Tibial nerve (tissue), 4 donors: Measurements from ENCODE around the gene ARFGEF3. TPM values are rescaled to one million over a fixed set of nuclear protein-coding genes. Genes with fewer than 3 reads are reported as not detected.

Source experiments
- DNase-seq, 2 donors: peaks; one replicate each; pipeline ENCODE4 v3.0.0-alpha.2; 2019; ENCODE audit warnings: low spot score in 2 of 2
- H3K27ac ChIP-seq, 4 donors: fragments of 200-600 bp; sonication (generic) in 3 of 4; one replicate each; pipeline ENCODE4 v1.5.1; 2017 to 2019; ENCODE audit warnings: mild to moderate bottlenecking in 1 of 4
- H3K27me3 ChIP-seq, 2 donors: fragments of 200-600 bp; sonication (generic) in 1 of 2; one replicate each; pipeline versions ENCODE4 v1.5.1 to v1.6.0; 2017 to 2019
- H3K36me3 ChIP-seq, 3 donors: fragments of 200-600 bp; sonication (generic); one replicate each; pipeline ENCODE4 v1.5.1; 2018 to 2019
- H3K4me1 ChIP-seq, 4 donors: fragments of 200-600 bp; sonication (generic) in 3 of 4; one replicate each; pipeline ENCODE4 v1.5.1; 2017 to 2019
- H3K4me3 ChIP-seq, 4 donors: fragments of 200-600 bp; sonication (generic) in 3 of 4; one replicate each; pipeline ENCODE4 v1.5.1; 2017 to 2019; ENCODE audit warnings: mild to moderate bottlenecking in 1 of 4, moderate library complexity in 1 of 4
- H3K9me3 ChIP-seq, 4 donors: fragments of 200-600 bp; sonication (generic) in 3 of 4; one replicate each; pipeline ENCODE4 v1.5.1; 2017 to 2019
- CTCF ChIP-seq, 5 experiments: fragments of 200-600 bp in 3 of 5; fragments of 450-650 bp in 2 of 5; sonication (generic) in 3 of 5; IDR thresholded peaks; one replicate each; pipeline ENCODE4 v1.5.1; 2016 to 2019; ENCODE audit warnings: antibody characterized with exemption in 5 of 5, mild to moderate bottlenecking in 3 of 5, moderate library complexity in 2 of 5
- EP300 ChIP-seq, 2 donors: sonication (generic); formaldehyde crosslinking; IDR thresholded peaks; one replicate each; pipeline ENCODE4 v1.6.1; 2017; ENCODE audit warnings: antibody characterized with exemption in 2 of 2, mild to moderate bottlenecking in 1 of 2
- POLR2A ChIP-seq, 2 donors: fragments of 450-650 bp; IDR thresholded peaks; one replicate each; pipeline ENCODE4 v1.6.1; 2017; ENCODE audit warnings: antibody characterized with exemption in 2 of 2, mild to moderate bottlenecking in 2 of 2, moderate library complexity in 2 of 2
- WGBS, 2 donors: methylation state at CpG; one replicate each; pipeline ENCODE4 v1.1.5; 2018; 5-methylcytosine and 5-hydroxymethylcytosine counted together
- total RNA-seq, 4 donors: library from RNA; depleted of rRNA; stranded (reverse); fragments of >200 nt; gene quantifications; one replicate each; pipeline ENCODE4 v1.1.0, GENCODE V29; 2016

The ARFGEF3 gene
- total RNA-seq, 4 donors from 2014 or later = 3.9 to 6.9 (median 5.4) TPM

- H3K27ac ChIP-seq = no peak overlapping the region
- 73% methylated on average over 4 of the region's 4 CpGs for WGBS, 2 donors
- no peaks in the 10 kb centered on the region for H3K36me3 ChIP-seq
- no peaks in the 10 kb centered on the region for H3K27me3 ChIP-seq
- TF ChIP-seq CTCF (IDR thresholded peaks at IDR 0.05) (no peak), EP300 (IDR thresholded peaks at IDR 0.05) (no peak), POLR2A (IDR thresholded peaks at IDR 0.05) (no peak)
- no peaks in the 10 kb centered on the region for H3K9me3 ChIP-seq
- H3K4me3 ChIP-seq = no peak overlapping the region
- H3K4me1 ChIP-seq = no peaks in the 10 kb centered on the region
- DNase-seq = no peak
Observed at GRCh38 chr6:138225953-138226352, 64.2 kb downstream of the ARFGEF3 start.

- no peaks in the 10 kb centered on the region for H3K36me3 ChIP-seq
- no peaks in the 10 kb centered on the region for H3K27me3 ChIP-seq
- 83 to 88% methylated on average over 4 of the region's 4 CpGs for WGBS, 2 donors
- no peak overlapping the region for H3K4me3 ChIP-seq
- H3K9me3 ChIP-seq = no peaks in the 10 kb centered on the region
- TF ChIP-seq EP300 (IDR thresholded peaks at IDR 0.05) (no peak), POLR2A (IDR thresholded peaks at IDR 0.05) (no peak), CTCF (IDR thresholded peaks at IDR 0.05) (no peak)
- H3K4me1 ChIP-seq = no peaks in the 10 kb centered on the region
- no peak overlapping the region for H3K27ac ChIP-seq
- no peak for DNase-seq
Observed at GRCh38 chr6:138226700-138227315, 65.1 kb downstream of the ARFGEF3 start.

DNA sequence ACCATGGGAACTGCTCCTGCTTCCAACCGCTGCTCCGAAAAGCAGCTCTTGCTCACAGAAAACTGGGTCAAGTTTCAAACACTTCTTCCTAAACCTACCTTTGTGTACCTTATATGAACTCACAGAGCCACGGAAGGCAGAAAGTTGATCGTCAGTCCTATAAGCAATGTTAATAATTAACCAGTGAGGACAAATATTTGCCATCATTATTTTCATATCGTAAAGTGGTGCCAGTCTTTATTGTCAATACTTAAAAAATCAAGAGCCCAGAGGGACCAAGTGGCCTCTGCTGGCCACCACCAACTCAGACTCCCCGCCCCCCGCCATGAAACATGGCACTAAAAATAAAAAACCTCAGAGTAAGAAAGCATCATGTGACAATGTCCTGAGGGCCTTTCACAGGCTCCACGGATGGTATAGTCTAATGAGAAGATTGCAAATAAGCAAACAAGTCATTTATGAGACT lies 65.6 kb downstream of the ARFGEF3 start:
- WGBS, 2 donors = 88 to 90% methylated on average over 8 of the region's 8 CpGs
- Histone ChIP-seq H3K27ac (no peak overlapping the region), H3K4me1 (no peaks in the 10 kb centered on the region), H3K4me3 (no peak overlapping the region), H3K9me3 (no peaks in the 10 kb centered on the region), H3K36me3 (no peaks in the 10 kb centered on the region), H3K27me3 (no peaks in the 10 kb centered on the region)
- no peak for DNase-seq
- TF ChIP-seq CTCF (IDR thresholded peaks at IDR 0.05) (no peak), EP300 (IDR thresholded peaks at IDR 0.05) (no peak), POLR2A (IDR thresholded peaks at IDR 0.05) (no peak)

DNA sequence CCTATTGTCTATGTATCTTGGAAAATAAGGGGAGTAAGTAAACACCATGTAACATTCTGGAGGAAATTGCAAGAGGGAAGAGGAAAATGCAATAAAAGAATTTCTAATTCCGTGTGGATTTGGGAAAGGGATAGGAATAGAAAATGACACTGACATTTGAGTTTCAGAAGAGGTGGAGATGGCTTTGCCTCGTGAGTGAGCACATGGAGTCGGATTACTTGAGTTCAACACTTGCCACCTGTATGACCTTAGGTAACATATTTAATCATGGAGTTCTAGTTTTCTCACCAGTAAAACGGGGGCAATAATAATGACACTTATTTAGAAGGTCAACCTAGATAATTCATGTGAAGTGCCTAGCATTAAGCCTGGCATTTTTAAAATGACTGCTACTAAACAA lies 67.3 kb downstream of the ARFGEF3 start:
- Histone ChIP-seq H3K27ac (no peak overlapping the region), H3K36me3 (no peaks in the 10 kb centered on the region), H3K4me3 (no peak overlapping the region), H3K9me3 (no peaks in the 10 kb centered on the region), H3K27me3 (no peaks in the 10 kb centered on the region), H3K4me1 (no peaks in the 10 kb centered on the region)
- no peak for DNase-seq
- WGBS, 2 donors = 54% methylated on average over 4 of the region's 4 CpGs
- TF ChIP-seq EP300 (IDR thresholded peaks at IDR 0.05) = no peak
- no peak for TF ChIP-seq CTCF (IDR thresholded peaks at IDR 0.05)

DNA sequence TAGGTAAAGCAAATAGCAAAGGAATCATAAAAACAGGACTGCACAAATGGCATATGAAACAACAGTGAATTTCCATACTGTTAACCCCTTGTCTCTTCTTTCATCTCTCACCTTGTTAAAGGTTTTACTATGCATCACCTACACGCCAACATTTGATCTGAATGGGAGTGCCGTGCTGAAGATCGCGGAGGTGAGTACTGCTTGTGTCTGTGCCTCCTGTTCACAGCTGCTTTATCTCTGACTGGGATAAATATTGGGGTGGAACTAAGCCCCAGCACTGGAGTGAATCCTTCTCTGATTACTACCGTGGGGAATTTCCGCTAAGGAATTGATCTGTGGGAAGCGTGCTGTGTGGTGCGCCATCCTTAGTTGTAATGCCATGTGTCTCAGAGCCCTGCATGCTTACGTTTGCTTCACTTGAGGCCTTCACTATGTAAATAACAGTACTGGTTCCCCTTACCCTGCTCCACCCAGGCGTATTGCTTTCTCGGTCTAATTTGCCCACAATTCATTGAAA lies 68.0 kb downstream of the ARFGEF3 start:
- Histone ChIP-seq H3K36me3 (no peaks in the 10 kb centered on the region), H3K4me1 (no peaks in the 10 kb centered on the region), H3K4me3 (no peak overlapping the region), H3K9me3 (no peaks in the 10 kb centered on the region), H3K27me3 (no peaks in the 10 kb centered on the region), H3K27ac (no peak overlapping the region)
- 79 to 86% methylated on average over 11 of the region's 11 CpGs for WGBS, 2 donors
- no peak for TF ChIP-seq EP300 (IDR thresholded peaks at IDR 0.05)
- no peak for DNase-seq
